Adipocyte (in vitro differentiated cells): ENCODE results near the gene EIF4EBP2.
A peak's percentile ranks its signal among the peaks of the same experiment; 100 is the strongest.

Experiments
- DNase-seq: peaks from one replicate; pipeline ENCODE4 v3.0.0-alpha.2; 2015; ENCODE audit warnings: low read depth
- H3K27me3 ChIP-seq: replicated peaks from 2 replicates; pipeline ENCODE4 v1.7.0; 2013; ENCODE audit warnings: mild to moderate bottlenecking, low read length, moderate library complexity; ENCODE audit not compliant: control insufficient read depth, insufficient read depth
- H3K36me3 ChIP-seq: 2 replicates; pipeline ENCODE4 v1.7.0; 2013; ENCODE audit warnings: low read length, mild to moderate bottlenecking, moderate library complexity; ENCODE audit not compliant: control insufficient read depth, insufficient read depth, severe bottlenecking
- H3K4me1 ChIP-seq: 2 replicates; pipeline ENCODE4 v1.7.0; 2013; ENCODE audit warnings: mild to moderate bottlenecking, low read length, moderate library complexity; ENCODE audit not compliant: control insufficient read depth, insufficient read depth
- H3K4me3 ChIP-seq: 2 replicates; pipeline ENCODE4 v1.7.0; 2013; ENCODE audit warnings: mild to moderate bottlenecking, low read length, moderate library complexity
- H3K9ac ChIP-seq: 2 replicates; pipeline ENCODE4 v1.7.0; 2013; ENCODE audit warnings: mild to moderate bottlenecking, low read length, moderate library complexity
- H3K9me3 ChIP-seq: 2 replicates; pipeline ENCODE4 v1.7.0; 2013; ENCODE audit warnings: mild to moderate bottlenecking, low read length, moderate library complexity; ENCODE audit not compliant: control insufficient read depth

Gene EIF4EBP2, protein sequence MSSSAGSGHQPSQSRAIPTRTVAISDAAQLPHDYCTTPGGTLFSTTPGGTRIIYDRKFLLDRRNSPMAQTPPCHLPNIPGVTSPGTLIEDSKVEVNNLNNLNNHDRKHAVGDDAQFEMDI

DNA sequence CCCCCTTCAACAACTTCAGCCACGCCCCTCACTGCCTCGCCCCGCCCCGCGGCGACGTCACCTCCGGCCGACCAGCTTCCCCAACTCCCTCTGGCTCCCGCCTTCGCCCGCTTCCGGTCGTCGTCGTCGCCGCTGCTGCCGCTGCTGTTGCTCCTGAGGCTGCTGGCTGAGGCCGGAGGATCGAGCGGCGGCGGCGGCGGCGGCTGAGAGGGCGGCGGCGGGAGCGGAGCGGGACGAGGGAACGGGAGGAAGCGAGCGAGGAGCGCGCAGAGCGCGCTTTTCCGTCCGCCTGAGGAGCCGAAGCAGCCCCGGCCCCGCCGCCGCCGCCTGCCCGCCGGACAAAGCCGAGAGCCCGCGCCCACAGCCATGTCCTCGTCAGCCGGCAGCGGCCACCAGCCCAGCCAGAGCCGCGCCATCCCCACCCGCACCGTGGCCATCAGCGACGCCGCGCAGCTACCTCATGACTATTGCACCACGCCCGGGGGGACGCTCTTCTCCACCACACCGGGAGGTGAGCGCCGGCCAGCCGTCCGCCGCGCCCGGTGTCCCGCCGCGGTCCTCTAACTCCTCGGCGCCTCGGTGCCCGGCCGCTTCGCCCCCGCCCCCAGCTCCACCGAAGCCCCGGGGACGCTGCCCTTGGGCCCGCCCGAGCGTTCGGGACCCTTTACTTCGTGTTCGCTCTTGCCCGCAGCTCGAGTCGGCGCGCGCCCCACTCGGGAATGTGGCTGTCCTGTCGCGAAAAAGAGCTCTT, at the start of gene EIF4EBP2:
TSS of gene EIF4EBP2 (plus strand) at position 110 of the 751 bp plus-strand sequence. CDS start at position 367, 257 bp downstream.
- Histone ChIP-seq H3K9ac (peak within 1 kb of the TSS; percentile 100), H3K4me1 (peaks cover 27% of the 10 kb centered on the region), H3K36me3 (no peaks in the 10 kb centered on the region), H3K4me3 (peak within 1 kb of the TSS; percentile 99), H3K27me3 (no peaks in the 10 kb centered on the region), H3K9me3 (no peaks in the 10 kb centered on the region)
- DNase-seq, result peak; percentile 99

DNA sequence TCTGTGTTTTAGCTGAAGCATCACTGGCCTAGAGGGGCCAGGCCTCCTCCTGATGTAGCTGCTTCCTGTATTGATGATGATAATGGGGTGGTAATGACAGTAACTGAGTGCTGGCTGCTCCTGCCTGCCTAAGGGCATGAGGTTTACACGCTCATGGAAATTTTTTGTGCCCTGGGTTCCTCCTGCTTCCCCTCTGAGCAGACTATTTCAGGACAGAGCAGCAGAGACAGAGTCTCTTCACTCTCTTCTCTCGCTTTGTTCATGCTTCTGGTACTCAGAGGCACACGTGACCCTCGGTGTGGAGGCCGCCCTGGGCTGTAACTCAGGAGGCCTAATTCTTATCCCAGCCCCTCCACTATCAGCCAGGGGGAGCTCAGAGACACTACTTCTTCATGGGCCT, 49.4 kb upstream of the EIF4EBP2 start:
- H3K36me3 ChIP-seq, result no peaks in the 10 kb centered on the region
- peaks cover 4% of the 10 kb centered on the region for H3K27me3 ChIP-seq
- no peaks in the 10 kb centered on the region for H3K9me3 ChIP-seq
- no peak overlapping the region for H3K4me3 ChIP-seq
- H3K9ac ChIP-seq, result no peak overlapping the region
- H3K4me1 ChIP-seq, result peaks cover 18% of the 10 kb centered on the region
- no peak for DNase-seq

DNA sequence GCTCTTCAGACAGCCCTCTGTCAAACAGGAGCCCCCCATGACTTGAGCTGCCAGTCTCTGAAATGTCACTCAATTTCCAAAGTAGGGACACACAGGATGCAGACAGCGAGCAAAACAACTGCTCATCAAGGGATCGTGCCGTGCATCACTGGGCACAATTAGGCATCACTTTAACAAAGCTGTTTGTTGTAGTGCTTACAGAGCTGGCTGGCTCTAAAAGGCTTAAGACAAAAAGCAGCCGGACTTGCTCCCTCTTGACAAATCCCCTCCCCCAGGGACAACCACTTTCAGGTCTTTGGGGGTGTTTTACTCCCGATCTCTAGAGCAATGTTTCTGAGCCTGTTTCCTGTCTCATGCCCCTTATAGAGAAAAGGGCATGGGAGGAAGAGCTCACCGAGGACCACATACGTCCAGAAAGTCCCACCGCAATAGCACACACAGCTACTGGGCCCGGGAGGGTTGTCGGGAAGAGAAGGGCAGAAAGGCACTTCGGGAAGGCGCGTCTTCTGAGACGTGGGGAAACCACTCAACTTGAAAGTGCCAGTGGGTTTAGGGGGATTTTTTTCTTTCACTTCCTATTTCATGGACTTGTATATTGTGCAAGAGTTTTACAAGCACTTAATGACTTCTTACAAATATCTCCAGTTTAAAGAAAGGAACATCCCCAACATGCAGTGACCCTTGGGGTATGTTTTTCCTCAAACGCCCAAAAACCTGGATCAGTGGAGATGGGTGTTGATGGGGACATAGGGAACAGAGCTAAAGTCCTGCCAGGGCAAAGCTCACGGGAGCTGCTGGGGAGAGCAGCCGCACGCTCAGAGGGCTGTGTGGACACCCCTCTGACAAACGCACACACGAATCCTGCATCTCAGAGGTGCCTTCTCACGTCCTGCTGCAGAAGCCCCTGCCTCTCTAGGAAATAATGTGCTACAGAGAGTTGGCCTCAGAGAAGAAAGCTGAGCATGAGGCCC, 48.6 kb upstream of the EIF4EBP2 start:
- no peak overlapping the region for H3K4me3 ChIP-seq
- peaks cover 4% of the 10 kb centered on the region for H3K27me3 ChIP-seq
- peaks cover 18% of the 10 kb centered on the region for H3K4me1 ChIP-seq
- H3K36me3 ChIP-seq, result no peaks in the 10 kb centered on the region
- no peaks in the 10 kb centered on the region for H3K9me3 ChIP-seq
- no peak overlapping the region for H3K9ac ChIP-seq
- DNase-seq, result no peak

DNA sequence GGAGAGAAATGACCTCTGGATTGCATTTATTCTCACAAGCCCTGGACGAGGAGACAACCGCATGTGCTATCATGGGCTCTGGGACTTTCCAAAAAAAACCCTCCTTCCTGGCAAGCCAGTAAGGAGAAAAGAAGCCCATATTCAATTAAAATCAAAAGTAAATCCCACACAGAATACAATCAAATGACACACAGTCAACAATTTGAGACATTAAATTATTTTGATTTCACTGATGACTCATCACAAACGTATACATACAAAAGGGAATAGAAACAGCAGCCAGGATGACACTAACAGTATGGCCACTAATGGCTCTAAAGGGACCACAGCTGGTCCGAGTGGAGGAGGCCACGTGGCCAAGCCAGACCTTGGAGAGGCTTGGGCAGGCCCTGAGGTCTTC, 46.4 kb upstream of the EIF4EBP2 start:
- no peaks in the 10 kb centered on the region for H3K36me3 ChIP-seq
- no peak overlapping the region for H3K9ac ChIP-seq
- H3K4me3 ChIP-seq, result no peak overlapping the region
- H3K9me3 ChIP-seq, result no peaks in the 10 kb centered on the region
- H3K27me3 ChIP-seq, result peaks cover 4% of the 10 kb centered on the region
- DNase-seq, result peak; percentile 41
- H3K4me1 ChIP-seq, result peaks cover 18% of the 10 kb centered on the region

DNA sequence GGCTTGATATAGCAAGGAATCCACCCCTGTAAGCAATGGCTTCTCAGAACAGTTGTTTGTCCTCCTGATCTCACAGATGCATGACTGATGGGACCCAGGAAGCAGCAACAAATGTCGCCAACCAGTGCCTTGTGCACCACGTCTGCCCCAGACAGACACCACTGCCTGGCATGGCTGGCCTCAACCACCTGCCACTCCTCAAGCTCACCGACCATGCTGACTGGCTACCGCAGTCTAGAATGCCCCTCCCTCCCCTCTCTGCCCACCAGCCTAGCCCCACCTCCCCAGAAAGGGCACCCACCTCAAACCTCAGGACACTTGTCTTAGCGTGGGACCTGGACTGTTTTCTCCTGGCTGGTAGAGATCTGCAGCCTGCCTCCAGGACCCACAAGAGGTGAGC, 45.5 kb upstream of the EIF4EBP2 start:
- Histone ChIP-seq H3K9ac (no peak overlapping the region), H3K36me3 (no peaks in the 10 kb centered on the region), H3K4me1 (peaks cover 21% of the 10 kb centered on the region), H3K4me3 (no peak overlapping the region), H3K27me3 (peaks cover 4% of the 10 kb centered on the region), H3K9me3 (no peaks in the 10 kb centered on the region)
- no peak for DNase-seq

DNA sequence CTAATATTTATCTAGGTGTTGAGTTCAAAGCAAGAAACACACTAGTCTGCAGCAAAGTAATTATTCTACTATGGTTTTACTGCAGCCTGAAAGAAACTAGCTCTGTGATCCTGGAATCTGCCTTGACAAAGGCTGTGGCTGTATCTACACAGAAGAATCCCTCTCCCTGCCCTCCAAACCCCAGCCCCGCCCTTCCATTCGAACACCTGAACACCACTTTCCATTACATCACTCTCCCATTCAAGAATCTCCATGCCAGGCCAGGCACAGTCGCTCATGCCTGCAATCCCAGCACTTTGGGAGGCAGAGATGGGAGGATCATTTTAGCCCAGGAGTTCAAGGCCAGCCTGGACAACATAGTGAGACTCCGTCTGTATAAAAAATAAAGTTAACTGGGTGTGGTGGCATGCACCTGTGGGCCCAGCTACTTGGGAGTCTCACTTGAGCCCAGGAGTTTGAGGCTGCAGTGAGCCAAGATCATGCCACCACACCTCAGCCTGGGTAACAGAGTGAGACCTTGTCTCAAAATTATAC, 44.9 kb upstream of the EIF4EBP2 start:
- peaks cover 4% of the 10 kb centered on the region for H3K27me3 ChIP-seq
- H3K9me3 ChIP-seq, result no peaks in the 10 kb centered on the region
- no peak overlapping the region for H3K9ac ChIP-seq
- no peaks in the 10 kb centered on the region for H3K36me3 ChIP-seq
- H3K4me1 ChIP-seq, result peaks cover 27% of the 10 kb centered on the region
- no peak overlapping the region for H3K4me3 ChIP-seq
- no peak for DNase-seq

DNA sequence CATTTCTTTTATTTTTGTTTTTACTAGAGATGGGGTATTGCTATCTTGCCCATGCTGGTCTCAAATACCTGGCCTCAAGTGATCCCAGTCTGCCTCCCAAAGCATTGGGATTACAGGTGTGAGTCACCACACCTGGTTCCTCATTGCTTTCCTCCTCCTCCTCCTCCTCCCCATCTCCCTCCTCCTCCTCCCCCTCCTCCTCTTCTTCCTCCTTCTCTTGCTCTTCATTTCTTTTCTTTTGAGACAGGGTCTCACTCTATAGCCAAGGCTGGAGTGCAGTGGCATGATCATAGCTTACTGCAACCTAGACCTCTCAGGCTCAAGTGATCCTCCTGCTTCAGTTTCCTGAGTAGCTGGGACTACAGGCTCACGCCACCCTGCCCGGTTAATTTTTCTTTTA, 43.7 kb upstream of the EIF4EBP2 start:
- no peak for DNase-seq
- no peak overlapping the region for H3K9ac ChIP-seq
- no peaks in the 10 kb centered on the region for H3K36me3 ChIP-seq
- no peaks in the 10 kb centered on the region for H3K9me3 ChIP-seq
- H3K4me1 ChIP-seq, result peaks cover 28% of the 10 kb centered on the region
- H3K27me3 ChIP-seq, result peaks cover 4% of the 10 kb centered on the region
- H3K4me3 ChIP-seq, result no peak overlapping the region

DNA sequence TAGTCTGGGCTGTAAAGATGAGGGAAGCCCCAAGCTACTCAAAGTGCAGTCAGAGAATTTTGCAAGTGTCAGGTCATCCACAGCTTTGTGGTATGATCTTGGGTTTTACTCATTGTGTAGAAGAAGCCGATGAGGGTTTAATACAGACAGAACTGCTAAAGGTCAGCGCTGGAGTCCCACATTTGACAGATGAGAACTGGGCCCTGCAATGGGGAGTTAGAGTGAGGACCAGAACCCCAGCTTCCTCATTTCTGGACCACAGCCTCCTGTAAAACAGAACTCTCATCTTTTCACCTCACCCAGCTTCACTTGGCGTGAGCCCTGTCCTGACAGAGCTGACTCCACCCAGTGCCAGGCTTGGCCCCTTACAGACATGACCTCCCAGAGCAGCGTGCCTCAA, 41.6 kb upstream of the EIF4EBP2 start:
- Histone ChIP-seq H3K36me3 (no peaks in the 10 kb centered on the region), H3K9ac (no peak overlapping the region), H3K9me3 (no peaks in the 10 kb centered on the region), H3K27me3 (peaks cover 4% of the 10 kb centered on the region), H3K4me3 (no peak overlapping the region), H3K4me1 (peaks cover 19% of the 10 kb centered on the region)
- no peak for DNase-seq

DNA sequence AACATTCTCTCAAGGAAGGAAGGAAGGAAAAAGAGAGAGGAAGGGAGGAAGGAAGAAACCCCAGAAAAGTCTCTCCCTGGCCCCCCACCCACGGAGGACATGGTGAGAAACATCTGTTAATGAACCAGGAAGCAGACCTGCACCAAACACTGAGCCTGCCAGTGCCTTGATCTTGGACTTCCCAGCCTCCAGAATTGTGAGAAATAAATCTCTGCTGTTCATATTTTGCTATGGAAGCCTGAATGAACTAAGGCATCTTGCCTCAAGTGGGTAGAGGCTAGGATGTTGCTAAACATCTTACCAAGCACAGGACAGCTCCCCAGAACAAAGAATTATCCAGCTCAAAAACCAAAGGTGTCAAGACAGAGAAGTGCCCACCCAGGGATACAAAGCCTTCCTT, 40.7 kb upstream of the EIF4EBP2 start:
- Histone ChIP-seq H3K36me3 (no peaks in the 10 kb centered on the region), H3K4me1 (peaks cover 12% of the 10 kb centered on the region), H3K9me3 (no peaks in the 10 kb centered on the region), H3K27me3 (peaks cover 4% of the 10 kb centered on the region), H3K4me3 (peak overlapping the region; percentile 53), H3K9ac (peak overlapping the region; percentile 81)
- no peak for DNase-seq

DNA sequence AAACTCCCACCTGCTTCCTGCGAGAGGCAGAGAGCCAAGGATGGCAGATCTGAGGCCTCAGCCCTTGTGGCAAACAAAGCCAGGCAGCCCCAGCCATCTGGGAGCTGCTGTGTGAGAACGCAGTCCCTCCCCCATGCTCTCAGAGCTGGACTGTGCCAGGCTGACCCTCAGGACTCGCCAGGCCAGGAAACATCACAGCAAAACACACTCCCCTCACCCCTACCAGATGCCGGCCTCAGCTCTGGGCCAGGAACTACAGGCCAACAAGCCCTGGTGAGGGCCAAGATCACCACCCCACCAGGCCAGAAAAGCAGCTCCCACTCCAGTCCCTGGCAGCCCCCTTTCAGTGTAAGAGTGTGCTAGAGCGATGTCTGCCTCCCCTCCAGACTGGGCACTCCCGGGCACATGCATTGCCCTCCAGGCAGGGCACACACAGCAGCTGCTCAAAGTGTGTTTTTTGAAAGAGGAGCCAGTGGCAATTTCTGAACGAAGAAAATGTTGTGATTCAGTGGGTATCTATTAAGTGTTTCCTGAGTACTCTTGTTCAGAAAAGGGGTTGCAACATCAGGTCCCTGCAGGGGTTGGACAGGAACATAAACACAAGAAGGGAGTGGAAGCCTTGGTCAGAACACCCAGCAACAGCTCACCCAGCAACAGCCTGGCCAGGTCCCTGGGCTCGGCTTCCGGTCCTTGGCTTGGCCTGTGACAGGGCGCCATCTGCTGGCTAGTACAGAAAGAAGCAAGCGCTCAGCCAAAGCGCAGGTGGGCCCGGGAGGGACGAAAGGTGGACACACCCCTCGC, 39.8 kb upstream of the EIF4EBP2 start:
- H3K9ac ChIP-seq, result peak overlapping the region; percentile 81
- no peaks in the 10 kb centered on the region for H3K9me3 ChIP-seq
- no peaks in the 10 kb centered on the region for H3K36me3 ChIP-seq
- DNase-seq, result peak; percentile 99
- peaks cover under 1% of the 10 kb centered on the region for H3K27me3 ChIP-seq
- peaks cover 12% of the 10 kb centered on the region for H3K4me1 ChIP-seq
- H3K4me3 ChIP-seq, result peak overlapping the region; percentile 53
